HepG2 (cell line): ENCODE results near the gene SKIC2. TPM values are rescaled to one million over a fixed set of nuclear protein-coding genes. Genes with fewer than 3 reads are reported as not detected.

Experiments
- ATAC-seq: fragments of 200-7000 bp; cut with Tn5 transposase; 3 replicates; pipeline ENCODE4 v1.9.1; 2020; ENCODE audit warnings: mild to moderate bottlenecking, moderate library complexity
- BruUV-seq: library from RNA; stranded (reverse); fragments of 400-500 nt; replicated peaks from 2 replicates; lab custom pipeline; 2021; lab: Mats Ljungman, UMichigan
- CTCF ChIA-PET: fragments of 300-600 bp; formaldehyde crosslinking; extraction: SDS; loops from one replicate; lab custom pipeline; 2021; ENCODE audit warnings: low total read pairs, inconsistent platforms, low intra/inter-chr PET ratio; lab: Yijun Ruan, JAX
- POLR2A ChIA-PET: fragments of 350-600 bp; sonication (Branson Sonifier 250); formaldehyde crosslinking; loops from one replicate; lab custom pipeline; 2020; ENCODE audit warnings: antibody characterized with exemption, inconsistent platforms; lab: Yijun Ruan, JAX
- DNase-seq: peaks from one replicate; pipeline ENCODE4 v3.0.0-alpha.2; 2015; ENCODE audit warnings: low spot score
- FAIRE-seq: peaks from 3 replicates; lab custom pipeline; 2011; peaks lifted over from hg19 to GRCh38; lab: Jason Lieb, UNC
- H2AFZ ChIP-seq: one replicate; pipeline ENCODE4 v1.6.1; 2011; ENCODE audit warnings: low read length, inconsistent platforms
- H3K27ac ChIP-seq: fragments of 300-600 bp; 3 replicates; pipeline ENCODE4 v1.8.0; 2011; ENCODE audit warnings: mixed run types, mild to moderate bottlenecking, mixed read lengths, low read length, inconsistent platforms; ENCODE audit not compliant: insufficient read depth; ENCODE audit errors: extremely low read length
- H3K27me3 ChIP-seq, 2 experiments: fragments of 200-600 bp in 1 of 2; 2 replicates in 1 of 2; 3 replicates in 1 of 2; pipeline versions ENCODE4 v1.6.0 to v1.8.0; 2011; ENCODE audit warnings: low read length in 2 of 2, mild to moderate bottlenecking in 2 of 2, moderate library complexity in 2 of 2, inconsistent platforms in 1 of 2; ENCODE audit not compliant: insufficient read depth in 2 of 2, control insufficient read depth in 1 of 2
- H3K36me3 ChIP-seq, 2 experiments: fragments of 200-600 bp in 1 of 2; replicated peaks in 1 of 2; 2 replicates in 1 of 2; 3 replicates in 1 of 2; pipeline versions ENCODE4 v1.5.1 to v1.8.0; 2011; ENCODE audit warnings: low read length in 2 of 2, inconsistent platforms in 1 of 2; ENCODE audit not compliant: insufficient read depth in 2 of 2, control insufficient read depth in 1 of 2
- H3K4me1 ChIP-seq: 2 replicates; pipeline ENCODE4 v1.5.1; 2012; ENCODE audit warnings: low read length, inconsistent platforms; ENCODE audit not compliant: insufficient read depth
- H3K4me2 ChIP-seq: 2 replicates; pipeline ENCODE4 v1.6.0; 2011; ENCODE audit warnings: low read depth, low read length, inconsistent platforms
- H3K4me3 ChIP-seq, 3 experiments: fragments of 200-600 bp in 1 of 3; sonication (generic), shearing (Covaris generic) in 1 of 3; replicated peaks in 1 of 3; 2 replicates each; pipeline ENCODE4 v1.5.1; 2011 to 2016; ENCODE audit warnings: low read length in 3 of 3, inconsistent platforms in 2 of 3, low read depth in 2 of 3, mild to moderate bottlenecking in 2 of 3, control low read depth in 1 of 3, mixed read lengths in 1 of 3; ENCODE audit not compliant: insufficient read depth in 1 of 3
- H3K79me2 ChIP-seq: one replicate; pipeline ENCODE4 v1.6.1; 2011; ENCODE audit warnings: low read length, inconsistent platforms; ENCODE audit not compliant: insufficient read depth
- H3K9ac ChIP-seq: 2 replicates; pipeline ENCODE4 v1.6.0; 2011; ENCODE audit warnings: mild to moderate bottlenecking, low read depth, low read length, inconsistent platforms; ENCODE audit not compliant: insufficient read depth
- H3K9me3 ChIP-seq: 2 replicates; pipeline ENCODE4 v1.5.1; 2012; ENCODE audit warnings: mild to moderate bottlenecking, low read length
- H4K20me1 ChIP-seq: 2 replicates; pipeline ENCODE4 v1.6.0; 2011; ENCODE audit warnings: inconsistent platforms, mild to moderate bottlenecking, low read length, moderate library complexity; ENCODE audit not compliant: insufficient read depth
- AGO2 ChIP-seq: fragments of 200-400 bp; formaldehyde crosslinking; optimal IDR thresholded peaks from 2 replicates; pipeline ENCODE3; 2017; ENCODE audit warnings: mild to moderate bottlenecking, low read depth, low read length, moderate library complexity
- ATAD3A ChIP-seq: sonication (generic); formaldehyde crosslinking; IDR thresholded peaks from 2 replicates; pipeline ENCODE4 v1.4.0; 2020; ENCODE audit warnings: missing genetic modification reagents
- FOXA1 ChIP-seq, 2 experiments: fragments of 450-650 bp in 1 of 2; sonication (generic) in 1 of 2; formaldehyde crosslinking in 1 of 2; IDR thresholded peaks; 2 replicates each; pipeline versions ENCODE4 v1.4.0 to v1.6.1; 2016 to 2020; ENCODE audit warnings: missing genetic modification reagents in 1 of 2
- FOXP1 ChIP-seq, 2 experiments: fragments of 450-650 bp in 1 of 2; IDR thresholded peaks; 2 replicates each; pipeline ENCODE4 v1.6.1; 2017 to 2018; ENCODE audit warnings: antibody characterized with exemption in 1 of 2
- HCFC1 ChIP-seq: fragments of 150-350 bp; IDR thresholded peaks from 2 replicates; pipeline ENCODE4 v1.6.1; 2014; ENCODE audit warnings: low read depth, low read length
- HMG20A ChIP-seq: IDR thresholded peaks from 2 replicates; pipeline ENCODE4 v1.6.1; 2016; ENCODE audit warnings: borderline replicate concordance
- HNRNPL ChIP-seq: fragments of 200-400 bp; formaldehyde crosslinking; IDR thresholded peaks from 2 replicates; pipeline ENCODE4 v1.6.1; 2017; ENCODE audit warnings: mild to moderate bottlenecking, low read depth, low read length
- HOXA5 ChIP-seq: sonication (generic); formaldehyde crosslinking; IDR thresholded peaks from 2 replicates; pipeline ENCODE4 v1.4.0; 2020; ENCODE audit warnings: missing genetic modification reagents
- MED1 ChIP-seq: sonication (generic); formaldehyde crosslinking; IDR thresholded peaks from 2 replicates; pipeline ENCODE4 v1.4.0; 2020; ENCODE audit warnings: missing genetic modification reagents
- MEF2D ChIP-seq: sonication (generic); formaldehyde crosslinking; IDR thresholded peaks from 2 replicates; pipeline ENCODE4 v1.5.1; 2020; ENCODE audit warnings: mild to moderate bottlenecking, missing genetic modification reagents
- NONO ChIP-seq, 2 experiments: fragments of 450-650 bp in 1 of 2; sonication (generic) in 1 of 2; formaldehyde crosslinking in 1 of 2; IDR thresholded peaks in 1 of 2; conservative IDR thresholded peaks in 1 of 2; 2 replicates each; pipeline versions ENCODE4 v1.6.1 to v1.8.0; 2017 to 2022; ENCODE audit warnings: mild to moderate bottlenecking in 1 of 2, missing genetic modification reagents in 1 of 2, moderate library complexity in 1 of 2
- RARA ChIP-seq: IDR thresholded peaks from 2 replicates; pipeline ENCODE4 v1.6.1; 2016; ENCODE audit warnings: missing genetic modification reagents, missing compliant biosample characterization
- RBFOX2 ChIP-seq: fragments of 200-400 bp; formaldehyde crosslinking; IDR thresholded peaks from 2 replicates; pipeline ENCODE4 v1.6.1; 2017; ENCODE audit warnings: low read depth, mild to moderate bottlenecking, low read length
- ZNF230 ChIP-seq: sonication (generic); formaldehyde crosslinking; IDR thresholded peaks from 2 replicates; pipeline ENCODE4 v1.4.0; 2020; ENCODE audit warnings: mild to moderate bottlenecking, missing genetic modification reagents
- ZNF292 ChIP-seq: sonication (generic); formaldehyde crosslinking; IDR thresholded peaks from 2 replicates; pipeline ENCODE4 v1.8.1; 2022; ENCODE audit warnings: mild to moderate bottlenecking, low read depth, missing genetic modification reagents, borderline replicate concordance
- ZSCAN30 ChIP-seq: sonication (generic); formaldehyde crosslinking; IDR thresholded peaks from 2 replicates; pipeline ENCODE4 v1.5.0; 2020; ENCODE audit warnings: mild to moderate bottlenecking, missing genetic modification reagents
- WGBS: methylation state at CpG from one replicate; pipeline ENCODE4 v1.1.6; 2017; ENCODE audit warnings: low lambda C conversion rate; 5-methylcytosine and 5-hydroxymethylcytosine counted together
- in situ Hi-C: cut with HindIII; loops from 2 replicates; pipeline ENCODE4 v1.10.0; 2017; ENCODE audit warnings: low pct_unique_long_range_greater_than_20kb; ENCODE audit not compliant: extremely low pct_ligation_motif_present
- intact Hi-C: fragments of 100-400 bp; cut with micrococcal nuclease; formaldehyde crosslinking; loops from one replicate; pipeline ENCODE4 v1.10.0; 2022; ENCODE audit not compliant: unreplicated experiment
- polyA plus RNA-seq, 8 experiments: library from polyadenylated mRNA; depleted of rRNA in 3 of 8; stranded (reverse) in 7 of 8; unstranded in 1 of 8; fragments of >200 nt; fragmentation: Illumina TruSeq in 4 of 8; extraction: Trizol in 4 of 8; gene quantifications; 2 replicates each; pipeline versions ENCODE4 v1.2.1 to v1.2.3, GENCODE V29; 2011 to 2016; ENCODE audit warnings: low read depth in 4 of 8, missing spikeins in 1 of 8, mixed read lengths in 1 of 8; ENCODE audit not compliant: insufficient read depth in 1 of 8
- total RNA-seq, 5 experiments: library from RNA; depleted of rRNA; stranded (reverse); fragments of >200 nt; fragmentation: Illumina TruSeq; extraction: Trizol; gene quantifications; 2 replicates each; pipeline ENCODE4 v1.2.3, GENCODE V29; 2016; ENCODE audit warnings: low read depth in 1 of 5
- TF ChIP-seq, protein P1 (sequence below): sonication (generic); formaldehyde crosslinking; IDR thresholded peaks from 2 replicates; pipeline ENCODE4 v1.8.0; 2022; ENCODE audit warnings: missing genetic modification reagents, low read depth, mild to moderate bottlenecking, borderline replicate concordance
- TF ChIP-seq, protein P2 (sequence below): IDR thresholded peaks from 2 replicates; pipeline ENCODE4 v1.6.1; 2016
- TF ChIP-seq, protein P3 (sequence below): sonication (generic); formaldehyde crosslinking; conservative IDR thresholded peaks from 2 replicates; pipeline ENCODE4 v1.4.0; 2020; ENCODE audit warnings: missing genetic modification reagents
- TF ChIP-seq, protein P4 (sequence below): sonication (generic); formaldehyde crosslinking; IDR thresholded peaks from 2 replicates; pipeline ENCODE4 v1.4.0; 2020; ENCODE audit warnings: missing genetic modification reagents

SKIC2 gene
- total and polyA plus RNA-seq, 2 of the 13 experiments (the other 11 are each of a cell fraction or from before 2014, with no cell fraction given) = 67.1 to 68.4 TPM

DNA sequence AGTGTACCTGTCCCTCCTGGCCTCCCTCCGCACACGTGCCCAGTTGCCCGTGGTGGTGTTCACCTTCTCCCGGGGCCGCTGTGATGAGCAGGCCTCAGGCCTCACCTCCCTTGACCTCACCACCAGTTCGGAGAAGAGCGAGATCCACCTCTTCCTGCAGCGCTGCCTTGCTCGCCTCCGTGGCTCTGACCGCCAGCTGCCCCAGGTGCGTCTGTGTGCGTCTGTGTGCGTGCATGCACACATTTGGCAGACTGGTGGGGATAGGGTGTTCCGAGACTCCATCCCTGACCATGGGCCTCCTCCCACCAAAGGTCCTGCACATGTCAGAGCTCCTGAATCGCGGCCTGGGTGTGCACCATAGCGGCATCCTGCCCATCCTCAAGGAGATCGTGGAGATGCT lies 4.9 kb downstream of the SKIC2 start:
- H4K20me1 ChIP-seq = no peaks in the 10 kb centered on the region
- no peaks in the 10 kb centered on the region; a peak in 1 of 5 replicates for H3K27me3 ChIP-seq
- BruUV-seq = no TSS peak
- H3K4me1 ChIP-seq = peaks cover 16% of the 10 kb centered on the region
- in situ Hi-C loops (no loop called here), intact Hi-C loops (no loop called here)
- no peak overlapping the region for H3K9ac ChIP-seq
- H3K27ac ChIP-seq = no peak overlapping the region
- no peak overlapping the region for H3K4me2 ChIP-seq
- no peak for FAIRE-seq
- no peaks in the 10 kb centered on the region for H3K9me3 ChIP-seq
- ChIA-PET CTCF (no interaction called here), POLR2A (interaction anchor here (1.0 to 7.7 kb wide), 3 partner anchors 6 to 18 kb away, joined by 4 to 142 read pairs (median 5); partner anchors contain the start of genes CFB and DXO)
- no peak overlapping the region for H3K4me3 ChIP-seq
- no peak overlapping the region for H2AFZ ChIP-seq
- DNase-seq = no peak
- peaks cover 52 to 85% of the 10 kb centered on the region in 2 experiments for H3K36me3 ChIP-seq
- H3K79me2 ChIP-seq = peaks cover 19% of the 10 kb centered on the region
- WGBS = 95% methylated on average over 19 of the region's 19 CpGs
- no peak for ATAC-seq
- TF ChIP-seq HMG20A (CRISPR knock-in tag) (no peak), HNRNPL (no peak), HOXA5 (CRISPR knock-in tag) (no peak), ZNF292 (CRISPR knock-in tag) (no peak), NONO (IDR thresholded peaks at IDR 0.05) (no peak), NONO (CRISPR knock-in tag; conservative IDR thresholded peaks at IDR 0.05) (no peak), RARA (no peak), ZNF230 (CRISPR knock-in tag) (no peak), FOXP1 (IDR thresholded peaks at IDR 0.05) (no peak), FOXP1 (CRISPR knock-in tag; IDR thresholded peaks at IDR 0.05) (no peak), MEF2D (CRISPR knock-in tag) (no peak), ZSCAN30 (CRISPR knock-in tag) (no peak), MED1 (CRISPR knock-in tag) (no peak), RBFOX2 (0 out of 2 replicates have a peak, but pooled peaks have one; percentile 42), AGO2 (peak; percentile 40), HCFC1 (no peak), ATAD3A (no peak), FOXA1 (IDR thresholded peaks at IDR 0.05) (no peak), FOXA1 (CRISPR knock-in tag; IDR thresholded peaks at IDR 0.05) (no peak)
- TF ChIP-seq, protein P1, sequence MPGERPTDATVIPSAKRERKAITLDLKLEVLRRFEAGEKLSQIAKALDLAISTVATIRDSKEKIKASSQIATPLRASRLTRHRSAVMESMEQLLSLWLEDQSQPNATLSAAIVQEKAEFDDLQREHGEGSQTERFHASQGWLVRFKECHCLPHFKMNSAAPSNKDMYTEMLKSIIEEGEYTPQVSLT (CRISPR knock-in tag) = no peak
- TF ChIP-seq, protein P2, sequence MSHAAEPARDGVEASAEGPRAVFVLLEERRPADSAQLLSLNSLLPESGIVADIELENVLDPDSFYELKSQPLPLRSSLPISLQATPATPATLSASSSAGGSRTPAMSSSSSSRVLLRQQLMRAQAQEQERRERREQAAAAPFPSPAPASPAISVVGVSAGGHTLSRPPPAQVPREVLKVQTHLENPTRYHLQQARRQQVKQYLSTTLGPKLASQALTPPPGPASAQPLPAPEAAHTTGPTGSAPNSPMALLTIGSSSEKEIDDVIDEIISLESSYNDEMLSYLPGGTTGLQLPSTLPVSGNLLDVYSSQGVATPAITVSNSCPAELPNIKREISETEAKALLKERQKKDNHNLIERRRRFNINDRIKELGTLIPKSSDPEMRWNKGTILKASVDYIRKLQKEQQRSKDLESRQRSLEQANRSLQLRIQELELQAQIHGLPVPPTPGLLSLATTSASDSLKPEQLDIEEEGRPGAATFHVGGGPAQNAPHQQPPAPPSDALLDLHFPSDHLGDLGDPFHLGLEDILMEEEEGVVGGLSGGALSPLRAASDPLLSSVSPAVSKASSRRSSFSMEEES (CRISPR knock-in tag) = no peak
- TF ChIP-seq, protein P3, sequence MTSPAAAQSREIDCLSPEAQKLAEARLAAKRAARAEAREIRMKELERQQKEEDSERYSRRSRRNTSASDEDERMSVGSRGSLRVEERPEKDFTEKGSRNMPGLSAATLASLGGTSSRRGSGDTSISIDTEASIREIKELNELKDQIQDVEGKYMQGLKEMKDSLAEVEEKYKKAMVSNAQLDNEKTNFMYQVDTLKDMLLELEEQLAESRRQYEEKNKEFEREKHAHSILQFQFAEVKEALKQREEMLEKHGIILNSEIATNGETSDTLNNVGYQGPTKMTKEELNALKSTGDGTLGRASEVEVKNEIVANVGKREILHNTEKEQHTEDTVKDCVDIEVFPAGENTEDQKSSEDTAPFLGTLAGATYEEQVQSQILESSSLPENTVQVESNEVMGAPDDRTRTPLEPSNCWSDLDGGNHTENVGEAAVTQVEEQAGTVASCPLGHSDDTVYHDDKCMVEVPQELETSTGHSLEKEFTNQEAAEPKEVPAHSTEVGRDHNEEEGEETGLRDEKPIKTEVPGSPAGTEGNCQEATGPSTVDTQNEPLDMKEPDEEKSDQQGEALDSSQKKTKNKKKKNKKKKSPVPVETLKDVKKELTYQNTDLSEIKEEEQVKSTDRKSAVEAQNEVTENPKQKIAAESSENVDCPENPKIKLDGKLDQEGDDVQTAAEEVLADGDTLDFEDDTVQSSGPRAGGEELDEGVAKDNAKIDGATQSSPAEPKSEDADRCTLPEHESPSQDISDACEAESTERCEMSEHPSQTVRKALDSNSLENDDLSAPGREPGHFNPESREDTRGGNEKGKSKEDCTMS = no peak
- TF ChIP-seq, protein P4, sequence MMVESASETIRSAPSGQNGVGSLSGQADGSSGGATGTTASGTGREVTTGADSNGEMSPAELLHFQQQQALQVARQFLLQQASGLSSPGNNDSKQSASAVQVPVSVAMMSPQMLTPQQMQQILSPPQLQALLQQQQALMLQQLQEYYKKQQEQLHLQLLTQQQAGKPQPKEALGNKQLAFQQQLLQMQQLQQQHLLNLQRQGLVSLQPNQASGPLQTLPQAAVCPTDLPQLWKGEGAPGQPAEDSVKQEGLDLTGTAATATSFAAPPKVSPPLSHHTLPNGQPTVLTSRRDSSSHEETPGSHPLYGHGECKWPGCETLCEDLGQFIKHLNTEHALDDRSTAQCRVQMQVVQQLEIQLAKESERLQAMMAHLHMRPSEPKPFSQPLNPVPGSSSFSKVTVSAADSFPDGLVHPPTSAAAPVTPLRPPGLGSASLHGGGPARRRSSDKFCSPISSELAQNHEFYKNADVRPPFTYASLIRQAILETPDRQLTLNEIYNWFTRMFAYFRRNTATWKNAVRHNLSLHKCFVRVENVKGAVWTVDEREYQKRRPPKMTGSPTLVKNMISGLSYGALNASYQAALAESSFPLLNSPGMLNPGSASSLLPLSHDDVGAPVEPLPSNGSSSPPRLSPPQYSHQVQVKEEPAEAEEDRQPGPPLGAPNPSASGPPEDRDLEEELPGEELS (CRISPR knock-in tag) = no peak
